Measurements from ENCODE around the gene AQP1.

Gene AQP1

GRCh38 chr7:30906515-30907240 lies 5.0 kb upstream of the AQP1 start:
- DNase-seq (ENCODE audit: low spot score): no peak

GRCh38 chr7:30907527-30908267 lies 4.0 kb upstream of the AQP1 start:
- no peak for DNase-seq (ENCODE audit: low spot score)

DNA sequence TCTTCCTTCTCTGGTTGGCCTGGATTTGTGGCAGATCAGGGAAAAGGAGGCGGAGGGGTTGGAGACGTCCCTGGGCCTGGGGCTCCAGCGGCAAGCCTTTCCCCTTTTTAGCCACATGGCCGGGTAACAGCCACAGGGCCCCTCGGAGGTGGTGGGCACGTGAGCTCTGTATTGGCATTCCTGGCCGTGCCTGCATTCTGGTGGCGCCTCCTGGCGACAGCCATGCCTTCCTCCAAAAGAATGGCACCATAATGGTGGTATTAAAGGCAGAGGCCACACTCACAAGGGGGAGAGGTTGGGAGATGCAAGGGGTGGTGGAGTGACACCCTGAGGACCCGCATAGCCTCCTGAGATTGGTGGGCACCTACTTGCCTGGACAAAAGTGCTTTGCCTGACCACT lies 3.0 kb upstream of the AQP1 start:
- DNase-seq (ENCODE audit: low spot score): no peak

DNA sequence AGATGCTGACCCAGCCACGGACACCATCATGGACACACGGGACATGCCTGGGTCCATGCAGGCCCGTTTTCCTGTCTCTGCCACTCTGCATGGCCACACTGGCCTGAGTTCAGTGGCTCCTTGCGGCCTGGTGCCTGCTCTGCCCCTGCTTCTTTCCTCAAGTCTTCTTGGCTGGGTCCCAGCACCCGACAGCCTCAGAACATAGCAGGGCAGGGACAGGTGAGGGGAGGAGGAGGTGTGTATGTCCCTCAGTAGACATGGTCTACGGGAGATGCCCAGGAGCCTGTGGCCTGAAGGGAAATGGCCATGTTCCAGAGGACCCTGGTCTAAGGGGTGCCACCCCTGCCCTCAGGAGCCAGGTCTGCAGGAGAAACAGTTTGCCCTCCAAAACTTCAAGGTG lies 2.2 kb upstream of the AQP1 start:
- DNase-seq (ENCODE audit: low spot score): no peak

DNA sequence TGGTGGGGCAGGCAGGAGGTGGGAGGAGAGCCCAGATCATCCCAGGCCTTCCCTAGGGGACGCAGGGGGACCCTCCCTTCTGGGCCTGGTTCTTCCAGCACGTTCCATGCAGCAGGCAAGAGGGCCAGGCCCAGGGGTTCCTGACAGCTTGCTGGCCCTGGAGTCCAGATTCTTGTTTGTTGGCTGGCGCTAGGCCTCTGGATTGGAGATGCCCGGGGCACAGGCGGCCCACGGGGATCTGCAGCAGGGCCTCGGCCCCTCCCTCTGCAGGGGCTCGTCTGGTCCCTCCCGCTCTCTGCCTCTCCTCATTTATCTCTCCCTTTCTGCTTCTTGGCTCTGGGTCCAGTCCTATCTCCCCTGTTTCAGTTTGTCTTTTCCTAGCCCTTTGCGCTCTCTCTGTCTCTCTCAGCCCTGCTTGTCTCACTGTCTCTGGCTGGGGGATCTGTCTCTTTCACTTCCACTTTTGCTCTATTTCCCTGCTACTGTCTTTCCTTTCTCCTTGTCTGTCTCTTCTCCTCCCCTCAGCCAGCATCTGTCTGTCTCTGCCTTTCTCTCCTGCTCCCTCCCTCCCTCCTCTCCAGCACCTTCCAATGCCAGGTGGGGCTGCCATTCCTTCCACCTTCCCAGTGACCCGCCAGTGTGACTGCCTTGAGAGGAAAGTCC lies 1.1 kb upstream of the AQP1 start:
- no peak for DNase-seq (ENCODE audit: low spot score)

DNA sequence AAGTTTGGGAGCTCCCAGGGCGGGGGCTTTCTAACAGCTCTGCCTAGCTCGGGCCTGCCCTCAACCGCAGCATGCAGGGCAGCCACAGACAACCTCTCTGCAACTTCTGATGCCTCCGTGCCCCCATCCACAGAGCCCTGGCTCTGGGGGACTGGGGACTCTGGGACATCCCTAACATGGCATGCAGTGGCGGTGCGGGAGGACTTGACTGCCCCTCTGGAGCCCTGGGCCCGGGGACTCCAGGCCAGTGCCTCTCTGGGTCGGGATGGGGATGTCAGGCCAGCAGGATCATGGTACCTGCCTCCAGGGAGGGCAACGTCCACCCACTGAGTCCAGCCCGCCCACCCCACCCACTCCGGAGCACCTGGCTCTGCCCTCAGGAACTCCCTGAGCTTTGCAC lies 520 bp upstream of the AQP1 start:
- no peak for DNase-seq (ENCODE audit: low spot score)

- no peak for DNase-seq (ENCODE audit: low spot score)
Observed at GRCh38 chr7:30912021-30912730, 523 bp downstream of the AQP1 start.

- DNase-seq (ENCODE audit: low spot score): no peak
Observed at GRCh38 chr7:30912731-30912985, 1.0 kb downstream of the AQP1 start.

- DNase-seq (ENCODE audit: low spot score): no peak
Observed at GRCh38 chr7:30912986-30913811, 1.5 kb downstream of the AQP1 start.

DNA sequence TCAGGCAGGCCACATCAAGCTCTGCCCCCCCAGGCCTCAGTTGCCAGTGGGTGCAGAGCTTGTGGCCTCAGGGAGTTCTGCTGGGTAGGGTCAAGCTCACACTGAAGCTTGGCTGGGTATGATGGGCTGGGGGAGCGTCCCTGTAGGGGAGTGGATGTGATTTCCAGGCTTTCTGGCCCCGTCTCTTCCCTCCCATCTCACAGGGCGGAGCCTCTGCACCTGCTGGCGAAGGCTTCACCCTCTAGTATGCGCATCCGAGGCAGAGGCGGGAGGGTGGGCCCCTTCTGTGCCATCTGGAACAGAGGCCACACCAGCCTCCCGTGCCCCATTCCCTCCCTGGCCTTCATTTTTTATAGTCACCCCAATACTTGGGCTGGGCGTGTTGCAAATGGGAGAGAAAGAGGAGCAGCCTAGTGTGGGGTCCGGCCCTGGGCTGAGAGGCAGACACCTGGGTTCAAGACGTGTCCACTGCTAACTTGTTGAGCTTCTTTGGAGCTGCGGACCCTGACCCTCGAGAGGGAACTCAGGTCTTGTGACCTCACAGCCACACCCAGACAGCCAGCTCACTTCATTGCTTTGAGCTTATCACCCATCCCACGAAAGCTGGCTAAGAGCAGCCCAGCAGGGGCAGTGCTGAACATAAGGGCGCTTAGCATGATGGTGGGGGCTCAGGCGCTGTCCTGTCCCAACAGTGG lies 2.3 kb downstream of the AQP1 start:
- DNase-seq (ENCODE audit: low spot score): no peak

DNA sequence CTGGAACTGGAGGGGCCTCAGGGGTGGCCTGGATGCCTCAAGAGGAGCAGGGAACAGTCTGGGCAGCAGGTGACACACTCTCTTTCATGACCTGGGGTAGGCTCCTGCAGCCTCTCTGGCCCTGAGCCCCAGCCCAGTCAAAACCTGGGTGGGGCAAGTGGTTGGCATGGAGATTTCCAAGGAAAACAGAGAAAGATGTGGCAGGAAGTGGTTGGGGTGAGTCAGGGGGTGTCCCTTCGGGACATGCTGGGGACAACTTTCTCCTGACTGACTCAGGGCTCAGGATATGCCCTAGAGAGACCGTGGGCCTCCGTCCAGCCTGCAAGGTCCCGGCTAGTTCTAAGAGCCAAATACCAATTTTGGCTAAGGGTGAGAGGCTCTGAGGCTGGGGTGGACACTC lies 2.9 kb downstream of the AQP1 start:
- DNase-seq (ENCODE audit: low spot score): peak; percentile 92

DNA sequence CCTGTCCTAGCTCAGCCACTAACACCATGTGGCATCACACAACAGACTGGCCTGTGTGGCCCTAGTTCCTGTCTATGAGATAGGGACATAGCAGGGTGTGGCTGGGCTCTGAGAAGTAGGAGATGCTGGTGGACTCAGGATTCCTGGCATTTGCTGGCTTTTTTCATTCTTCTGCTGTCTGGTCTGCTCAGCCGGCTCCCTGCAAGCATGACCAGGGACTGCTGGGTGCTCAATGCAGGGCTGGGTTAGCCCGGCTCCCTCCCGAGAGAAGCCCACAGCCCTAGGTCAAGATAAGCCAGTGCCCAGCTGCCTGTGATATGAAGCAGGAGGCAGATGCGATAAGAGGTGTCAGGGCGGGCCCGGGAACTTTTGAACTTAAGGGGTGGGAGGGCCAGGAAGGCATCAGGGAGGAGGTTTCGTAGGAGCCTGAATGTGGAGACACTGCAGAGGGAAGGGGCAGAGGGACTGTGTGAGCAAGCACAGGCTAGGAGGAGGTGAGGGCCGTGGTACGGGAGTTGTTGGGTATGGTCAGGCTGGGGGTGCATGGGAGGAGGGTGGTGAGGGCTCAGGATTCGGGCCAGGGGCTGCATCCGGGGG lies 3.5 kb downstream of the AQP1 start:
- DNase-seq (ENCODE audit: low spot score): peak; percentile 59

- DNase-seq (ENCODE audit: low spot score): no peak
Observed at GRCh38 chr7:30915751-30916150, 4.1 kb downstream of the AQP1 start.

GRCh38 chr7:30916255-30916654 lies 4.6 kb downstream of the AQP1 start:
- DNase-seq (ENCODE audit: low spot score): no peak

DNA sequence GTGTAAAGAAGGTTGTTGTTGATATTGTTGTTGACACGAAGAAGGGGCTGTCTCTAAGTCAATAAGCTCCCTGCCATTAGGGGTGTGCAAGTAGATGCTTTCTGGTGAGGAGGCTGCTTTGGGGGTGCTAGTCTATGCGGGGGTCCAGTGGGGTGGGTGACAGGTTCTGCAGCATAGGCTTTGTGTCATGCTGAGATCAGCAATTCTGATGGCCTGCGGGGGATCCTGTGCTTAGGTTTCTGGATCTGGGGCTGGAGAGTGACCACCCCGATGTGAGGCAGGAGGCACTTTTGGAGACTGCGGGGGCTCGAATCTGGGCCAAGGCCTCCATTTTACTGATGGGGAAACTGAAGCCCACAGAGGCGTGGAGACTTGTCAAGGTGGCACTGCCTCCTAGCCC lies 5.1 kb downstream of the AQP1 start:
- DNase-seq (ENCODE audit: low spot score): no peak

GRCh38 chr7:30917216-30917893 lies 5.7 kb downstream of the AQP1 start:
- DNase-seq (ENCODE audit: low spot score): no peak

- no peak for DNase-seq (ENCODE audit: low spot score)
Observed at GRCh38 chr7:30918676-30919075, 7.0 kb downstream of the AQP1 start.

DNA sequence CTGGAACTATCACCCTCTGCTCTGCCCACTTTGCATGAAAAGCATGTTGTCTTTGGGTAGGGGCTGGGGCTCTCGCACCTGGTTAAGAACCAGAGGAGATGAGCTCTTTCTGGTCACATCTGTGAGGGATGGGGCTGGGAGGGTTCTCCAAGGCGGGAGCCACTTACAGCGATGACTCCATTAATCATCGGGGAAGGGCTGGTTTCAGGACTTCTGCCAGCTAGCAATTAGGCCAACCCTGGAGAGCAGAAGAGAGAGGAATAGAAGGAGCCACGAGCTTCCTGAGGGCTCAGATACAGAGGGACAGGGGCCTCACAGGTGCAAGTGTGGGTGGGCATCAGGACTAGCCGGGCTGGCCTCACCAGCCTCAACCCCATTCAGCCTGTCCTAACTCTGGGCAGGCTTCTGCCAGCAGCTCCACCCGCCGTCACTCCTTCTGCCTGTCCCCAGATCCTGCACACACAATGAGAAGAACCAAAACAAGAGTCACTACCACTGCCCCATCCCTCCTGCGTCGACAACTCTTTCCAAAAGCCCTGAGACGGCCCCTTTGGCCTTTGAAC lies 8.4 kb downstream of the AQP1 start:
- DNase-seq (ENCODE audit: low spot score): no peak

DNA sequence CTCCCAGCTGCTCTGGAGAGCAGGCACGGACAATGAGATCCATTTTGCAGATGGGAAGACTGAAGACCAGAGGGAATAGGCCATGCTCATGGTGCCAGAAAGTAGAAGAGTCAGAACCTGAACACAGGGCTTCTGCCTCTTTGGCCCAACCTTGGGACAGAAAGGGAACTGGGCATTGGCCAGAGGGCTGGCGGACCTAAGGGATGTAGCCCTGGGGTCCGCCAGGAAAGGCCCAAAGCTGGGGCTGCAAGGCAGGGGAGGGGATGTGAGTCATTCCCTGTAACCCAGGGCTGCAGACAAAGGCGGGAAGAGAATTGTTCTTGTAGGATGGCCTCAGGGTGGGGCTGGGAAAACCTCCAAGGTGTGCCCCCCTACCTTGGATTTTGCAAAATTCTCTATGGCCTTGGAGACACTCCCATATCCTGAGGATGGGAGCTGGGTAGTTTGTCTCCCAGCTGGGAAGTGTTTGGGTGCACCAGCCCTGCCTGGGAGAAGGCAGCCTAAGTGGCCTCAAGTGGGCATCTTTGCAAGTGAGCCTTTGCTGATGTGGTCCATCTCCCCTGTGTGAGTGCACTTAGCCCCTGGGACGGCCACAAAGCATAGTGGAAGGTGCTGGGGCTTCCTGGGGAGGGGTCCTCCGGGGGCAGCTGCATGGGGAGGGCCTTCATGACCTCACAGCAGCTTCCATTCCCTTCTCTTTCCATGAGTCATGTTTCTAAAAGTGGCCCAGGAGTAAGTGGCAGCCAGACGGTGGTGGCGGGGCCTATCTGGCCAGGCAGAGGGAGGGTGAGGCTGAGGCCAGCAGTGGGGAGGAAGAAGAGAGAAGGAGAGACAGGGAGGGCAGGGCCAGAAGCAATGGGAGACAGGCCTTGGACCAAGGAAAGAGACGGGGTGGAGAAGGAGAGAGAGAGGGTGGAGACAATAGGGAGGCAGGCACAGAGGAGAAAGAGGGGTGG lies 9.2 kb downstream of the AQP1 start:
- no peak for DNase-seq (ENCODE audit: low spot score)

All from SW480 (cell line).